Suppressor macrophage treated with lipopolysaccharide for 4 hours (primary cell): ENCODE measurements around the gene CCDC66.
"Not testable (repeated sequence)": the region's sequence is repeated elsewhere in the genome, so short reads cannot be mapped to it uniquely, and the experiment has no call there.

Experiments
- DNase-seq: peaks from one replicate; pipeline ENCODE4 v3.0.0-alpha.2; 2020

CCDC66 gene

DNA sequence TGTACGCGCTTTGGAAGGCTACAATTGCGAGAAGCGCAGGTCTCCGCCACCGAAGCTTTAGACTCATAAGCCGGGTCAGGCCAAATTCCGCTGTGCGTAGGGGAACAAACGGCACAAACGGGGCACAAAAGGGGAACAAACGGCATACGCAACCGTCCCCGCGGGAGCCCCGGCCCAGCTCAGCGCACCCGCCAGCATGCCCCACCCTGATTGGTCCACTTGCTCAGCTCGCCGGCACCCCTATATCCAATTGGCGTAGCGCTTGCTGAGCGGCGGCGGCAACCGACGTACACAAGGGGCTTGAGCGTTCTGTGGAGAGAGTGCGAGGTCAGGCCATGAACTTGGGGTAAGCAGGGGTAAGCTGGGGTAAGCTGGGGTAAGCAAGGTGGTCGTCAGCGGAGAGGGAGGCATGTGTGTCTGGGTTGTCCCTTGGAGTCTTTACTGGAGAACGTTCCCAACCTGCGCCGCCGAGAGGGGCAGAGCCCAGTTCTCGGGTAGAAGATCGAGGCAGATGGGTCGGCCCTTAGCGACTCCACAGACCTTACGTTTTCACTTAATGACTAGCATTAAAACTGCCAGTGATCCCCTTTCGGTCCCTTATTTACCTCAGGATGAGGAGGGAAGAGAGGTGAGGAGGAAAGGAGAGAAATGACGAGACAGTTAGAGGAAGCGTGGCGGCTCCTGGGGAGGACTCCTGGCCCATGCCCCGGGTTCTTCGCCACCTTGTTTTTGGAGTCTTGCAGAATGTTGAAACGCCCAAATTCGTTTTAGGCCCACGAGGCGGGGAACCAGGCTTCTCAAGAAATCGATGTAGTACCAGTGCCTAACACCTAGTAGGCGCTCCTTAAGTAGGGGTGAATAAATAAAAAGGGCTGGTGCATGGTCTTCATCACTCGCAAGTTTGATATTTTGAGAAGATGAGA lies at the start of gene CCDC66:
Gene CCDC66 (plus strand): TSS at position 268 of the 923 bp plus-strand sequence. CDS start 68 bp downstream, at position 336.
- DNase-seq, result peak; percentile 94

- no peak for DNase-seq
These were observed 37.3 kb upstream of the CCDC66 start for GRCh38 chr3:56519641-56520040.

DNA sequence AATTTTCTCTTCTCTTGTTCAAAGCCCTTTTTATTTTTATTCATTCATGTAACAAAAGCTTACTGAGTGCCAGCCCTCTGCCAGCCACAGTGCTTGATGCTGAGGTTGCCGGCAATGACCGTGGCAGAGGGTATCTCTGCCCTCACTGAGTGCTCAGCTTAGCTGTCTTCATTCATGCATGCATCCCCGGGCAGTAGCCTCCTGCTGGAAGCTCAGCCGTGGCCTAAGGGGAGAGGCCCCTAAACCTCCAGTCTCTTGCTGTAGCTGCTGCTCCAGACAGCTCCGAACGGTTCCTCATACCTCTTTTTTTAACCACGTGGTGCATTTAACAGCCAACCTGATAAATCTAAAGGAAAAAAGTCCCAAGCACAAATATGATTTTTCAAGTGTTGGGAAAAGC lies 34.6 kb upstream of the CCDC66 start:
- DNase-seq, result no peak

DNA sequence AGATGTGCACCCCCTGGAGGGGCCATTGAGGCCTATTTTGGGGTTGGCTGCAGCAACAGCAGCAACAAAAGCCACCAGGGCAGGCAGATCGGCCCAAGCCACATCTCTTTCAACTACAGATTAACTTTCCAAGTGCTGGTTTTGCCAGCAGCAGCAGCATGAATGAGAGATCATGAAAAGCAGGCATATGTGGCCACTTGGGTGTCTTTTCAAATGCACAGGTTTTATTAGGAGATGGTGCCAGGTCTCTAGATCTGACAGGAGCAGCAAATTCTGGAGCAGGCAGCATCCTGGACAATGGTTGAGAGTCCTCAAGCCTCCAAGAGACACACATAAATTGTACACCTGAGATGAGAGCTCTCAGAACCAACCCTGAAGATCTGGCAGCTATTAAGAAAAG lies 31.7 kb upstream of the CCDC66 start:
- DNase-seq, result no peak

DNA sequence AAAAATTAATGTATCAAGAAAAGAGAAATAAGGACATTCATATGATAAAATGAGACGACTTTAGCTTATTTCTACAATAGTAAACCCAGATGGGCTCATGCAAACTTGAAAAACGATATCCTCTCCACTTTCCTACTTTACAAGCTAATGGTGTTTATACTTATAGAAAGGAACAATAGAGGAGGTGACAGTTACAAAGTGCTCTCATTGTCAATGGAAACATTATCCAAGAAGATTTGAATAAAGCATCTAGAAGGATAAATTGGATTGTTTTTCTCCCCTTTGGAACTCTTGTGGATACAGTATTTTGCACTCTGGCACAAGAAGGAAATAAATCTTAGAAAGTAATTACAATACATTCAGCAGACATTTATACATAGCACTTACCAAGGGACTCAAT lies 20.2 kb upstream of the CCDC66 start:
- no peak for DNase-seq

GRCh38 chr3:56547486-56547885 lies 9.5 kb upstream of the CCDC66 start:
- DNase-seq, result no peak

DNA sequence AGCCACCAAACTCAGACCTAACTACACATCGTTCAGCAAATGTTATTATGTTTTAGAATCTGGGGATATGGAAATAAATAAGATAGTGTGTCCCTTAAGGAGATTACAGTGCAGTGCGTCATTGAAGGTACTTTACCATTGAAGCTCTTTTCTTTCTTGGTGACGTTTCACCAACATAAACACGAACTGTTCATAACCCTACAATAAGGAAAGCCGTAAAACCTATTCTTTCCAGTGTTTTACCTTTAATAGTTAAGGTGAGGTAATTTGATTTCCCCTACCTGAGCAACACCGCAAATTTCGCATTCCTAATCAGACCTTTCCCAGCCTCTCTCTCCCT lies 826 bp downstream of the CCDC66 start:
- DNase-seq, result no peak

- DNase-seq, result no peak
These were observed 16.5 kb downstream of the CCDC66 start for GRCh38 chr3:56573501-56573900.

- not testable (repeated sequence) for DNase-seq
These were observed 25.0 kb downstream of the CCDC66 start for GRCh38 chr3:56581941-56582340.

DNA sequence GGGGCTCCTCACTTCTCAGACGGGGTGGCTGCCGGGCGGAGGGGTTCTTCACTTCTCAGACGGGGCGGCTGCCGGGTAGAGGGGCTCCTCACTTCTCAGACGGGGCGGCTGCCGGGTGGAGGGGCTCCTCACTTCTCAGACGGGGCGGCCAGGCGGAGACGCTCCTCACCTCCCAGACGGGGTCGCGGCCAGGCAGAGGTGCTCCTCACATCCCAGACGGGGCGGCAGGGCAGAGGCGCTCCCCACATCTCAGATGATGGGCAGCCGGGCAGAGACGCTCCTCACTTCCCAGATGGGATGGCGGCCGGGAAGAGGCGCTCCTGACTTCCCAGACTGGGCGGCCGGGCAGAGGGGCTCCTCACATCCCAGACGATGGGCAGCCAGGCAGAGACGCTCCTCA lies 27.3 kb downstream of the CCDC66 start:
- DNase-seq, result not testable (repeated sequence)

GRCh38 chr3:56590814-56591213 lies 33.8 kb downstream of the CCDC66 start:
- no peak for DNase-seq

DNA sequence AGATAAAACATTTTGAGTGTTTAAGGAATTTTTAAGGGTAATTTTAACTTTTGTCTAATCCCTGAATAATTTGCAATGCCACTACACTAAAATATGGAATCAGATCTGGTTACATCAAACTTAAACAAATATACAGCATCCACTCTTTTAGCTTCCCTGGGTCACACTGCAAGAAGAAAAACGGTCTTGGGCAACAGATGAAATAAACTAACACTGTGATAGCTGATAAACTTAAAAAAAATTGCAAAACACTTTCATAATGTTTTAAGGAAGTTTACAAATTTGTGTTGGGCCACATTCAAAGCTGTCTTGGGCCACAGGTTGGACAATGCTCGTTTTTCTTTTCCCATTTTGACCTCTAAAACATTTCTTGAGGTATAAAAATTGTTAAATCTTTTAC lies 34.3 kb downstream of the CCDC66 start:
- DNase-seq, result peak; percentile 3

GRCh38 chr3:56593455-56594158 lies 36.6 kb downstream of the CCDC66 start:
- DNase-seq, result no peak

DNA sequence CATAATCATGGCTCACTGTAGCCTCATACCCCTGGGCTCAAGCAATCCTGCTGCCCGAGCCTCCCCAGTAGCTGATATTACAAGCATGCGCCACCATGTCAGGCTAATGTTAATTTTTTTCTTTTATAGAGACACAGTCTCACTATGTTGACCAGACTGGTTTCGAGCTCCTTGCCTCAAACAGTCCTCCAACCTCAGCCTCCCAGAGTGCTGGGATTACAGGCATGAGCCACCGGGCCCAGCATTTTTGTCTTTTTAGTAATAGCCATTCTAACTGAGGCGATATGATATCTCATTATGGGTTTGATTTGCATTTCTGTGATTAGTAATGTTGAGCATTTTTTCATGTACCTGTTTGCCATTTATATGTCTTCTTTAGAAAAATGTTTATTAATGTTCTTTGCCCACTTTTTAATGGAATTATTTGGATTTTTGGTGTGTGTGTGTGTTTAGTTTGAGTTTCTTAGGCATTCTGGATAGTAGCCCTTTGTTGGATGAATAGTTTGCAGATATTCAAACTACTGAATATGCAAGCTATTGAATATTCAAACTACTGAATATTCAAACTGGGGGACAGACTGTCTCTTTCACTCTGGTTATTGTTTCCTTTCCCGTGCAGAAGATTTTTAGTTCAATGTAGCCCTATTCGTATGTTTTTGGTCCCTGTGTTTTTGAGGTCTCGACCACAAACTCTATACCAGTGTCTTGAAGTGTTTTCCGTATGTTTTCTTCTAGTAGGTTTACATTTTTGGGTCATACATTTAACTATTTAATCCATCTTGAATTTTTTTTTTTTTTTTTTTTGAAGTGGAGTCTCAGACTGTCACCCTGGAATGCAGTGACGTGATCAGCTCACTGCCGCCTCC lies 39.2 kb downstream of the CCDC66 start:
- no peak for DNase-seq

DNA sequence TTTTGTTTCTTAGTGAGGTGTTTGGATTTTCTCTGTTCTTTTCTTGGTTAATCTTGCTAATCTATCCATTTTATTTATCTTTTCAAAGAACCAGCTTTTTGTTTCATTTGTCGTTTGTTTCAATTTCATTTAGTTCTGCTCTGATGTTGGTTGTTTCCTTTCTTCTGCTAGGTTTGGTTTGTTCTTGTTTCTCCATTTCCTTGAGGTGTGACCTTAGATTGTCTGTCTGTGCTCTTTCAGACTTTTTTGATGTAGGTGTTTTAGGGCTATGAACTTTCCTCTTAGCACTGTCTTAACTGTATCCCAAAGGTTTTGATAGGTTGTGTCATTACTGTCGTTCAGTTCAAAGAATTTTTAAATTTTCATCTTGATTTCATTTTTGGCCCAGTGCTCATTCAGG lies 51.5 kb downstream of the CCDC66 start:
- DNase-seq, result not testable (repeated sequence)

GRCh38 chr3:56610669-56611335 lies 53.8 kb downstream of the CCDC66 start:
- no peak for DNase-seq

GRCh38 chr3:56611364-56611763 lies 54.4 kb downstream of the CCDC66 start:
- DNase-seq, result no peak

DNA sequence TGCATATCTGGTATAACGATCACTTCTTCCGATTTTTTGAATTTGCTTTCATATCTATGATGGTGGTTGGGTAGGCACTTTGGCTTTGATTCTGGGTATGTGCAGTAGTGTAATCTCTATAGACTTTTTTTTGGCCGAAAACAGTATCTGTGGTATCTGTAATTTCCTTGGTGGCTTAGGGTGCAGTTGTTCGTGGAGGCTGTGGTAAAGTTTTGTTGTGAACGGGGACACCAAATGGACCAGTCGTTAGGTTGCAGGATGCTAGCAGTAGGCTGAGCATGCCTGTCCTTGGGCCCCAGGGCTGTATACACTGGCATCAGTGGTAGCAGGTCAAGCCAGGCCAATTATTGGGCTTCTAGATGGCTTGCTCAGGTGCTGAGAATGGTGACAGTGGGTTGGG lies 55.2 kb downstream of the CCDC66 start:
- no peak for DNase-seq

GRCh38 chr3:56613016-56613415 lies 56.0 kb downstream of the CCDC66 start:
- no peak for DNase-seq

DNA sequence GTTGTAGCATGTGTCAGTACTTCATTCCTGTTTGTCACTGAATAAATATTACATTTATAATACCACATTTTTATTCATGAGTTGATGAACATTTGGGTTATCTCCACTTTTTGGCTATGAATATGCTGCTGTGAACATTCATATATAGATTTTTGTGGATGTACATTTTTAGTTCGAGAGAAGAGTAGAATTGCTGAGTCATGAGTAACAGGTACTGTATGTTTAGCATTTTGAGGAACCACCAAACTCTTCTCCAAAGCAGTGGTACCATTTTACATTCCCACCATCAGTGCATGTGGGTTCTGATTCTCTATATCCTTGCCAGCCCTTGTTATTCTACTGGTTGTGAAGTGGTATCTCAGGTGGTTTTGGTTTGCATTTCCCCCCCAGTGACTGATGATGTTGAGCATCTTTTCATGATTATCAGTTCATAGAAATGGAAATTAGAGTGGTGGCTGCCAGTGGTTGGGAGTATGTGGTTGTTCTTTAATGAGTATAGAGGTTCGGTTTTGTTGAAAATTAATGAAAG lies 59.6 kb downstream of the CCDC66 start:
- DNase-seq, result no peak

GRCh38 chr3:56620371-56620770 lies 63.4 kb downstream of the CCDC66 start:
- DNase-seq, result no peak

DNA sequence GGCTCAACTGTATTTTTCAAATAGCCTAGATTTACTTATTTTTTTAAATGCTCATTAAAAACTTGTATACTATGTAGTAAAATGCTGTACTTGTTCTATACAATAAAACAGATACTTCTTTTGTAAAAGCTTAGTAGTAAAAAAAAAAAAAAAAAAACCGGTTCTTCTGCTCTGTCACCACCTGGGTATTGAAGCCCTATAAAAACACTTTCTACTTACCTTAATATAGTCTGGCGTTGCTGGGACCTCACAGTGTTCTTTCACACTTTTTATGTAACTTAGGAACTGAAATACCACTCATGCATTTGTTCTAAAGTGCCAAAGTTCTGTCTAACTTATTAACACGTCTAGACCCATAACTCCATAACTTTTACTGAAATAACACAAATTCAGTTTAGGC lies 64.7 kb downstream of the CCDC66 start:
- no peak for DNase-seq
